K562 (cell line): ENCODE measurements around the gene RORB. TPM values are rescaled to one million over a fixed set of nuclear protein-coding genes. Genes with fewer than 3 reads are reported as not detected.

ENCODE experiments used
- ATAC-seq: fragments of 200-7000 bp; cut with Tn5 transposase; 3 replicates; pipeline ENCODE4 v1.9.1; 2020; ENCODE audit warnings: moderate library complexity
- BruUV-seq: library from RNA; stranded (reverse); fragments of 400-500 nt; replicated peaks from 2 replicates; lab custom pipeline; 2021; lab: Mats Ljungman, UMichigan
- CTCF ChIA-PET: fragments of 300-600 bp; formaldehyde crosslinking; extraction: SDS; loops from one replicate; lab custom pipeline; 2021; ENCODE audit warnings: low intra/inter-chr PET ratio; lab: Yijun Ruan, JAX
- POLR2A ChIA-PET: fragments of 300-600, 350-650 bp; sonication (Branson Sonifier 250); formaldehyde crosslinking; extraction: SDS; loops from one replicate; lab custom pipeline; 2021; ENCODE audit warnings: antibody characterized with exemption, inconsistent platforms; lab: Yijun Ruan, JAX
- DNase-seq, 4 experiments: peaks; one replicate each; pipeline versions ENCODE4 v3.0.0 to v3.0.0-alpha.2; 2011 to 2018; ENCODE audit warnings: low spot score in 3 of 4, mixed read lengths in 3 of 4; ENCODE audit errors: extremely low read depth in 1 of 4
- FAIRE-seq: peaks from 2 replicates; lab custom pipeline; 2011; peaks lifted over from hg19 to GRCh38; lab: Jason Lieb, UNC
- H2AFZ ChIP-seq: 2 replicates; pipeline ENCODE4 v1.6.0; 2011; ENCODE audit warnings: low read depth, low read length, control low read depth, inconsistent platforms
- H3K27ac ChIP-seq: fragments of 200-600 bp; 3 replicates; pipeline ENCODE4 v1.8.0; 2011; ENCODE audit warnings: low read depth, mild to moderate bottlenecking, control low read depth, inconsistent platforms, low read length, moderate library complexity, mixed read lengths; ENCODE audit errors: extremely low read depth
- H3K27me3 ChIP-seq, 2 experiments: fragments of 300-600 bp in 1 of 2; 2 replicates in 1 of 2; 3 replicates in 1 of 2; pipeline versions ENCODE4 v1.6.0 to v1.8.0; 2011; ENCODE audit warnings: inconsistent platforms in 2 of 2, low read length in 2 of 2, mild to moderate bottlenecking in 1 of 2, mixed read lengths in 1 of 2, moderate library complexity in 1 of 2; ENCODE audit not compliant: control insufficient read depth in 2 of 2, insufficient read depth in 2 of 2
- H3K36me3 ChIP-seq: fragments of 300-600 bp; 3 replicates; pipeline ENCODE4 v1.8.0; 2011; ENCODE audit warnings: mild to moderate bottlenecking, low read length, inconsistent platforms; ENCODE audit not compliant: control insufficient read depth, insufficient read depth
- H3K4me1 ChIP-seq, 2 experiments: fragments of 200-600 bp in 1 of 2; replicated peaks in 1 of 2; 2 replicates in 1 of 2; 3 replicates in 1 of 2; pipeline versions ENCODE4 v1.5.1 to v1.8.0; 2011; ENCODE audit warnings: inconsistent platforms in 2 of 2, low read length in 2 of 2, mild to moderate bottlenecking in 1 of 2, mixed read lengths in 1 of 2, moderate library complexity in 1 of 2; ENCODE audit not compliant: control insufficient read depth in 2 of 2, insufficient read depth in 2 of 2
- H3K4me2 ChIP-seq: 2 replicates; pipeline ENCODE4 v1.6.1; 2011; ENCODE audit warnings: low read length, control low read depth, inconsistent platforms, mixed read lengths; ENCODE audit not compliant: insufficient read depth
- H3K4me3 ChIP-seq: fragments of 200-600 bp; sonication (generic), shearing (Covaris generic); 2 replicates; pipeline ENCODE4 v1.5.1; 2016; ENCODE audit warnings: control low read depth, inconsistent platforms
- H3K79me2 ChIP-seq: fragments of 200-600 bp; 3 replicates; pipeline ENCODE4 v1.8.0; 2011; ENCODE audit warnings: low read length, inconsistent platforms; ENCODE audit not compliant: control insufficient read depth, insufficient read depth
- H3K9ac ChIP-seq, 2 experiments: 2 replicates each; pipeline versions ENCODE4 v1.6.0 to v1.6.1; 2011; ENCODE audit warnings: low read depth in 2 of 2, low read length in 2 of 2, control low read depth in 1 of 2, inconsistent platforms in 1 of 2, mild to moderate bottlenecking in 1 of 2, mixed read lengths in 1 of 2; ENCODE audit not compliant: insufficient read depth in 1 of 2
- H3K9me1 ChIP-seq: one replicate; pipeline ENCODE4 v1.6.0; 2011; ENCODE audit warnings: inconsistent platforms, mild to moderate bottlenecking, low read length, moderate library complexity; ENCODE audit not compliant: control insufficient read depth, insufficient read depth
- H3K9me3 ChIP-seq: replicated peaks from 2 replicates; pipeline ENCODE4 v1.5.1; 2011; ENCODE audit warnings: low read depth, low read length, inconsistent platforms; ENCODE audit not compliant: control insufficient read depth, insufficient read depth
- H4K20me1 ChIP-seq: replicated peaks from 2 replicates; pipeline ENCODE4 v1.6.1; 2011; ENCODE audit warnings: low read length, inconsistent platforms, mixed read lengths; ENCODE audit not compliant: control insufficient read depth, insufficient read depth
- KHSRP ChIP-seq: fragments of 450-650 bp; IDR thresholded peaks from 2 replicates; pipeline ENCODE4 v1.6.1; 2017
- NR4A1 ChIP-seq, 2 experiments: fragments of 250-450 bp in 1 of 2; fragments of 450-650 bp in 1 of 2; sonication (Bioruptor Pico) in 1 of 2; IDR thresholded peaks; 2 replicates each; pipeline versions ENCODE4 v1.4.0 to v1.6.1; 2016 to 2020; ENCODE audit warnings: mild to moderate bottlenecking in 2 of 2, missing compliant biosample characterization in 1 of 2, missing genetic modification characterization in 1 of 2, moderate library complexity in 1 of 2
- POLR3A ChIP-seq: IDR thresholded peaks from 2 replicates; pipeline ENCODE4 v1.6.1; 2011; ENCODE audit warnings: borderline replicate concordance, mild to moderate bottlenecking, moderate library complexity; ENCODE audit not compliant: insufficient read length, insufficient read depth; ENCODE audit errors: extremely low read depth
- RBM39 ChIP-seq: fragments of 200-400 bp; formaldehyde crosslinking; optimal IDR thresholded peaks from 2 replicates; pipeline ENCODE3; 2018; ENCODE audit warnings: low read depth, low read length
- SMC3 ChIP-seq: conservative IDR thresholded peaks from 2 replicates; pipeline ENCODE4 v1.6.1; 2011; ENCODE audit warnings: low read depth, low read length, improper control_type of control experiment; ENCODE audit not compliant: insufficient read depth
- ZC3H8 ChIP-seq: fragments of 450-650 bp; IDR thresholded peaks from 2 replicates; pipeline ENCODE4 v1.6.1; 2017
- ZNF436 ChIP-seq: fragments of 250-450, 450-650 bp; sonication (Bioruptor Pico); formaldehyde crosslinking; IDR thresholded peaks from 2 replicates; pipeline ENCODE4 v1.7.0; 2020; ENCODE audit warnings: mild to moderate bottlenecking
- ZNF584 ChIP-seq: fragments of 200-800 bp; sonication (Bioruptor generic); IDR thresholded peaks from 2 replicates; pipeline ENCODE4 v1.6.1; 2016; ENCODE audit warnings: low read depth, mild to moderate bottlenecking, missing genetic modification characterization, missing compliant biosample characterization
- ZNF699 ChIP-seq: fragments of 250-450 bp; sonication (Bioruptor Pico); IDR thresholded peaks from 2 replicates; pipeline ENCODE4 v1.8.0; 2021; ENCODE audit warnings: mild to moderate bottlenecking, moderate library complexity; ENCODE audit not compliant: insufficient replicate concordance
- ZZZ3 ChIP-seq: fragments of 450-650 bp; IDR thresholded peaks from 2 replicates; pipeline ENCODE4 v1.6.1; 2016; ENCODE audit warnings: antibody characterized with exemption, mild to moderate bottlenecking, moderate library complexity
- WGBS: fragments of 100-300 bp; shearing (Covaris generic); methylation state at CpG from one replicate; pipeline ENCODE4 v1.1.6; 2016; ENCODE audit warnings: low coverage, mixed read lengths; ENCODE audit not compliant: insufficient coverage; ENCODE audit errors: missing lambda C conversion rate; 5-methylcytosine and 5-hydroxymethylcytosine counted together
- in situ Hi-C: fragments of 300-500 bp; cut with MboI; formaldehyde crosslinking; loops from 4 replicates; pipeline ENCODE4 v1.15.0; 2018; ENCODE audit warnings: inconsistent platforms, mixed read lengths
- intact Hi-C: fragments of 100-400 bp; cut with micrococcal nuclease; formaldehyde crosslinking; loops from 2 replicates; pipeline ENCODE4 v1.14.2; 2022
- polyA plus RNA-seq, 8 experiments: library from polyadenylated mRNA; depleted of rRNA in 4 of 8; stranded (reverse) in 5 of 8; unstranded in 3 of 8; fragments of >200 nt; fragmentation: Nextera tagmentation in 2 of 8; fragmentation: Illumina TruSeq in 1 of 8; extraction: Ambion mirVana in 2 of 8; extraction: Trizol in 1 of 8; gene quantifications; 2 replicates each; pipeline versions ENCODE4 v1.2.1 to v1.2.3, GENCODE V29; 2011 to 2014; ENCODE audit warnings: inconsistent platforms in 1 of 8, missing spikeins in 1 of 8
- total RNA-seq, 7 experiments: library from RNA; depleted of rRNA in 6 of 7; stranded (reverse); fragments of >200 nt in 6 of 7; fragmentation: Illumina TruSeq in 2 of 7; extraction: Trizol in 2 of 7; gene quantifications; 2 replicates each; pipeline versions ENCODE4 v1.2.1 to v1.2.3, GENCODE V29; 2011 to 2021; ENCODE audit warnings: low replicate concordance in 1 of 7
- TF ChIP-seq, protein P1 (sequence below): IDR thresholded peaks from 3 replicates; pipeline ENCODE4 v1.6.1; 2011; ENCODE audit warnings: borderline replicate concordance, mild to moderate bottlenecking; ENCODE audit not compliant: insufficient read length, insufficient read depth

RORB gene
- total and polyA plus RNA-seq, 9 of the 15 experiments (the other 6 are each of a cell fraction or from before 2014, with no cell fraction given) = not detected

DNA sequence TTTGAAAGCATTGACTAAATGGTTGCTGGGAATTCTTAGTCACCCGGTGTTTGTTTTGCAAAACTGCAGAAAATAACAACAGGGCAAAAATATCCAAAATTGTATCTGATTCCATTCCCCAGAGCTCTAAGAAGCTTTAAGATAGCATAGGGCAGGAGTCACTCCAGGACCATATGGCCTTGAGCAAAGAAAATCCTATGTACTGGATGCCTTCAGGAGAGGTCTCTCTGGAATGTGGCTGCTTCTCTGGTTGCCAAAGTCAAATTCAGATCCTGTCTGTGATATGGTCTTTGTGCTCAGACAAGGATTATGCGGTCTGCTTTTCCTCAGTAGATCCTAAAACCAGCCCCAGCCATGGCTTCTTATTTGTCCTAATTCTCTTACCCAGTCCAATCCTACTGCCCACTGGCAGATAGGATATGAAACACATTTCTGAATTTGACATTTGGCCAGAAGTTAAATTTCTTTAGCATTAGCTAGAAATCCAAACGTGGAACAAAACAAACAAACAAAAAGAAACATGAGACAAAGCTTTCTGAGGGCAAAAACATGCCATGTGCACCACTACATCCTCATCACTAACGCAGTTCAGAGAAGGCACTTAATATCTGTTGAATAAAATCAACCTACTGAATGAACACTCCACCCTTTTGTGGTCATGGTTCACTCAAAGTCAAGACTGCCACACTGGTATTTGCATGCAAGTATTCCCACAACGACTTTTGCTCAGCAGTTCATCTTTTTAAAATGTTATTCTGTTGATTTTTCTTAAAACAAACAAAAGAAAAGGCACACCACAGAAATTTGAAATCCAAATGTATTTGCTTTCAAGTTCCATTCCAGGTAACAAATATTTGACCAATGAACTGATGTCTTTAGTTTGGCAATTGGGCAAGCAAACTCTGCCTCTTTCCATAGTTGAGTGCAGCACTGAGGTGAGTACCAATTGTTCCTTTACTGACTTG lies 224.8 kb downstream of the RORB start:
- Histone ChIP-seq H3K27ac (no peak overlapping the region), H3K9ac (no peak overlapping the region), H4K20me1 (no peaks in the 10 kb centered on the region), H3K27me3 (peaks cover 0 to 3% of the 10 kb centered on the region in 2 experiments; a peak in 1 of 5 replicates), H3K9me1 (no peaks in the 10 kb centered on the region), H3K4me2 (no peak overlapping the region), H2AFZ (no peak overlapping the region), H3K4me3 (no peak overlapping the region), H3K79me2 (no peaks in the 10 kb centered on the region), H3K4me1 (no peaks in the 10 kb centered on the region), H3K36me3 (no peaks in the 10 kb centered on the region), H3K9me3 (no peaks in the 10 kb centered on the region)
- intact Hi-C loops (no loop called here), in situ Hi-C loops (no loop called here)
- ChIA-PET POLR2A (no interaction called here), CTCF (no interaction called here)
- DNase-seq (no peak), FAIRE-seq (no peak), ATAC-seq (no peak)
- no TSS peak for BruUV-seq
- TF ChIP-seq ZNF436 (CRISPR knock-in tag) = no peak
- no peak for TF ChIP-seq KHSRP
- TF ChIP-seq POLR3A = no peak
- TF ChIP-seq NR4A1 (CRISPR knock-in tag; IDR thresholded peaks at IDR 0.05) = no peak
- no peak for TF ChIP-seq NR4A1 (tag; IDR thresholded peaks at IDR 0.05)
- no peak for TF ChIP-seq ZNF699 (CRISPR knock-in tag)
- no peak for TF ChIP-seq ZC3H8
- TF ChIP-seq ZZZ3 = no peak
- TF ChIP-seq, protein P1, sequence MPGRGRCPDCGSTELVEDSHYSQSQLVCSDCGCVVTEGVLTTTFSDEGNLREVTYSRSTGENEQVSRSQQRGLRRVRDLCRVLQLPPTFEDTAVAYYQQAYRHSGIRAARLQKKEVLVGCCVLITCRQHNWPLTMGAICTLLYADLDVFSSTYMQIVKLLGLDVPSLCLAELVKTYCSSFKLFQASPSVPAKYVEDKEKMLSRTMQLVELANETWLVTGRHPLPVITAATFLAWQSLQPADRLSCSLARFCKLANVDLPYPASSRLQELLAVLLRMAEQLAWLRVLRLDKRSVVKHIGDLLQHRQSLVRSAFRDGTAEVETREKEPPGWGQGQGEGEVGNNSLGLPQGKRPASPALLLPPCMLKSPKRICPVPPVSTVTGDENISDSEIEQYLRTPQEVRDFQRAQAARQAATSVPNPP = no peak
- no peak for TF ChIP-seq ZNF584 (CRISPR knock-in tag)
- no peak for TF ChIP-seq SMC3
- TF ChIP-seq RBM39 = no peak
- 0% methylated on average over 5 of the region's 5 CpGs for WGBS
